ENCODE data around the gene MAST3.

DNA sequence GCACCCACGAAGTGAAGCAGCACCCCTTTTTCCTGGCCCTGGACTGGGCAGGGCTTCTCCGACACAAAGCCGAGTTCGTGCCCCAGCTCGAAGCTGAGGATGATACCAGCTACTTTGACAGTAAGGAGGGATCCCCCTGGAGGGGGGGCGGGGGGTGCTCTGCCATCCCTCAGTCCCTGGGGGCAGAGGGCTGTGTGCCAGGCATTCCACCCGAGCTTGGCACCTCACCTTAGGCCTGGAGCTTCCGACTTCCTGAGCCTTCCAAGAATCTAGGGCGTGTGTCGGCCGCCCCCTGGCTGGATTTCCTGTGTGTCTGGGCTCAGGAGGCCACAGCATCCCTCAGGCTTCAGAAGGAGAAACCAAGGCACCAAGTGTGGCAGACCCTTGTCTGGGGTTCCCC, 39.7 kb downstream of the MAST3 start:
- TF ChIP-seq, protein P1, sequence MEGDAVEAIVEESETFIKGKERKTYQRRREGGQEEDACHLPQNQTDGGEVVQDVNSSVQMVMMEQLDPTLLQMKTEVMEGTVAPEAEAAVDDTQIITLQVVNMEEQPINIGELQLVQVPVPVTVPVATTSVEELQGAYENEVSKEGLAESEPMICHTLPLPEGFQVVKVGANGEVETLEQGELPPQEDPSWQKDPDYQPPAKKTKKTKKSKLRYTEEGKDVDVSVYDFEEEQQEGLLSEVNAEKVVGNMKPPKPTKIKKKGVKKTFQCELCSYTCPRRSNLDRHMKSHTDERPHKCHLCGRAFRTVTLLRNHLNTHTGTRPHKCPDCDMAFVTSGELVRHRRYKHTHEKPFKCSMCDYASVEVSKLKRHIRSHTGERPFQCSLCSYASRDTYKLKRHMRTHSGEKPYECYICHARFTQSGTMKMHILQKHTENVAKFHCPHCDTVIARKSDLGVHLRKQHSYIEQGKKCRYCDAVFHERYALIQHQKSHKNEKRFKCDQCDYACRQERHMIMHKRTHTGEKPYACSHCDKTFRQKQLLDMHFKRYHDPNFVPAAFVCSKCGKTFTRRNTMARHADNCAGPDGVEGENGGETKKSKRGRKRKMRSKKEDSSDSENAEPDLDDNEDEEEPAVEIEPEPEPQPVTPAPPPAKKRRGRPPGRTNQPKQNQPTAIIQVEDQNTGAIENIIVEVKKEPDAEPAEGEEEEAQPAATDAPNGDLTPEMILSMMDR (conservative IDR thresholded peaks at IDR 0.05), result no peak
- no peak for TF ChIP-seq ZFX (IDR thresholded peaks at IDR 0.05)
